GM18951 (cell line): ENCODE measurements around the gene MRPL39.

ENCODE experiments used
- POLR2A ChIP-seq: IDR thresholded peaks from 4 replicates; pipeline ENCODE4 v1.6.1; 2011; ENCODE audit warnings: mild to moderate bottlenecking; ENCODE audit not compliant: insufficient read length, insufficient read depth; ENCODE audit errors: extremely low read depth
- in situ Hi-C: fragments of 300-500 bp; cut with MboI; formaldehyde crosslinking; loops from one replicate; pipeline ENCODE4 v1.12.0; 2022; ENCODE audit warnings: low sequenced_read_pairs, mixed read lengths, inconsistent platforms; ENCODE audit not compliant: unreplicated experiment

The MRPL39 gene

GRCh38 chr21:25560891-25561290 lies 46.4 kb downstream of the MRPL39 start:
- no peak for TF ChIP-seq POLR2A
- in situ Hi-C loops: loop anchor here (5.0 to 10.0 kb wide), 2 partner anchors 56 to 134 kb away; no protein-coding TSS in a partner anchor

GRCh38 chr21:25560271-25560685 lies 47.0 kb downstream of the MRPL39 start:
- in situ Hi-C loops: loop anchor here (5.0 to 10.0 kb wide), 2 partner anchors 55 to 133 kb away; no protein-coding TSS in a partner anchor

GRCh38 chr21:25559746-25560145 lies 47.5 kb downstream of the MRPL39 start:
- in situ Hi-C loops: loop anchor here (5.0 to 10.0 kb wide), 2 partner anchors 55 to 132 kb away; no protein-coding TSS in a partner anchor
- TF ChIP-seq POLR2A: no peak

More at GRCh38 chr21:25560271-25560685, 47.0 kb downstream of the MRPL39 start:
- no peak for TF ChIP-seq POLR2A

DNA sequence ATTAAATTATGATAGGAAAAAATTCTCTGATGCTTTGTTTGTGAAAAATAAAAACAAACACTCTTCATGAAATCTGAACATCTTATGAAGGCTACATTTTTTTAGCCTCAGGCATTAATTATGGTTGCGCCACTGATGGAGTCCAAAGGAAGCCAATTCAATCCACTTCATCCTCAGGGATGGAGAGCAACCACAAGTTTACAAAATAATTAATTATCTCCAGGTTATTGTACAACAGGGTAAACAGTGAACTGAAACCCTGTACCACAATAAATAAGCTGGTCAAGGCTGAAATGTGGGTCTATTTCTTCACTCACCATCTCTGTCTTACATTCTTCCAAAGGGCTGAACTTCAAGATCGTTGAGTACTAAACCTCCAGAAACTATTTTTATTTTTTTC lies 49.2 kb downstream of the MRPL39 start:
- no peak for TF ChIP-seq POLR2A
- in situ Hi-C loops: no loop called here

DNA sequence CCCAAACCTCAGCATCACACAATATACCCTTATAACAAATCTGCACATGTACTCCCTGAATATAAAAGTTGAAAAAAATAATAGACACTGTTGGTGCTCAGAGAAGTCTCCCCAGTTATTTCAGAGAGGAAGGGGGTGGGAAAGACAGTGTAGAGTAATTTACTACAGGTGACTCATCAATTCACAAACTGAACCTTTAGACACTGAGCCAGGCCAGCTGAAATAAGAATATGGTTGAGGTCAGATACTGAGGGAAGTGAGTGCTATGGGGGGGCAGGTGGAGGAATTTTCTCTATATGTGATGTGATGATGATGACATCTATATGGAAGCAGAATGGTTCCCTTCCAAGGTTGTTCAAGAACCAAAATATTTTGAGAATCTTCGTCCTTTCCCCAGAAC lies 50.1 kb downstream of the MRPL39 start:
- no peak for TF ChIP-seq POLR2A
- in situ Hi-C loops: no loop called here

DNA sequence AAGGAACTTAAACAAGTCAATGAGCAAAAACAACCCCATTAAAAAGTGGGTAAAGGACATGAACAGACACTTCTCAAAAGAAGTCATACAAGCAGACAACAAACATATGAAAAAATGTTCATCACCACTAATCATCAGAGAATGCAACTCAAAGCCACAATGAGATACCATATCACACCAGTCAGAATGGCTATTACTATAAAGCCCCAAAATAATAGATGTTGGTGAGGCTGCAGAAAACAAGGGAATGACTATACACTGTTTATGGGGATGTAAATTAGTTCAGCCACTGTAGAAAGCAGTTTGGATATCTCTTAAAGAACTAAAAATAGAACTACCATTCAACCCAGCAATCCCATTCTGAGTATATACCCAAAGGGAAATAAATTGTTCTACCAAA lies 51.2 kb downstream of the MRPL39 start:
- no peak for TF ChIP-seq POLR2A
- in situ Hi-C loops: no loop called here

- TF ChIP-seq POLR2A: no peak
- in situ Hi-C loops: no loop called here
These were observed 51.8 kb downstream of the MRPL39 start for GRCh38 chr21:25555492-25555891.

GRCh38 chr21:25552856-25553255 lies 54.4 kb downstream of the MRPL39 start:
- TF ChIP-seq POLR2A: no peak
- in situ Hi-C loops: no loop called here

- in situ Hi-C loops: no loop called here
- no peak for TF ChIP-seq POLR2A
These were observed 55.7 kb downstream of the MRPL39 start for GRCh38 chr21:25551569-25551968.

DNA sequence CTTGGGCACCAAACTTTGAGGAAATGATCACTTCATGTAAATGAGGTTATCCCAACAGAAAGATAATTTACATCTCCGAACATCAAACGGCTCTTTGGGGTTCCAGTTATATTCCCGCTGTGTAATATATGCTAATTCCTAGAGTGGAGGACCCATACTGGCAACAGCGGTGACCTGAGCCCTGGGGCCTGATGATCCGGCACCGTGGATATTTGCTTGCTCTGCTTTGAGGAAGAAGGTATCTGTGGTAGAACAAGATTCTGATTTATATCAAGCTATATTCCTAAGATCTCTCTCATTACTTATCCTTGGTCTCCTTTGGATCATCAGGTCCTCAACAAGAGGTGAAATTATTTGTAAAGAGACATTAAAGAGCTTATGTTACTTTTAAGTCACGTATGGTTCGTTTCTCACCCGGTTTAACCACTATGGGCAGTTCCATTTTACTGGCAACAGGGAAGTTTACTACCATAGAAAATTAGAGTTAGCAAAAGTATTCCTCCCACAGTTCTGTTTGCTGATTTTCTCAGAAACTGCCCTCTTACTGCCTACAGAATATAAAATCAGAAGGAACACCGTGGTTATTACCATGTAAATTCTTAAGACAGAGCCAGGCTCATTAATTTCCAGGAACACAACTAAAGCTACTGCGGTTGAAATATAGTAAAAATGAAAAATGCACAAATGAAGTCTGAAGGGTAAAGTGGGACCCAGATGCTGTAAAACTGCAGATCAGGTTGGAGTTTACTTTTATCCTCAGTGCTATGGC lies 56.7 kb downstream of the MRPL39 start:
- TF ChIP-seq POLR2A: no peak
- in situ Hi-C loops: no loop called here

DNA sequence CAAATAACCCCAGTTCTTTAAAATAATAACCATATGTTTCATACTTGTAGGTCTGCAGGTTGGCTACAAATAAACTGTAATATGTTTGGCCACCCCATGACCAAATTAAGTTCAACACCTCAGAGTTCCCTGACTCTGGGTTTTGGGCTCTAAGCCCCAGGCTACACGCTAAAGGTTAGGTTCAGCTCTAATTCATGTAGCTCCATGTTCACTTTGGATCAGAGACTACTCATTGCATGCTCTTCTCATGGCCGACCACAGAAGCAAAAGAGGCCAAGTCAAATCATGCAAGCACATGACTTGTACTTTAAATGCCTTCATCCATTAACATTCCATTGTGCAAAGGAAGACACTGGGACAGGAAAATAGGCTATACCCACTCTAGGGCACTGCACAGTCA lies 66.2 kb downstream of the MRPL39 start:
- in situ Hi-C loops: no loop called here
- TF ChIP-seq POLR2A: no peak

- in situ Hi-C loops: no loop called here
- TF ChIP-seq POLR2A: no peak
These were observed 67.7 kb downstream of the MRPL39 start for GRCh38 chr21:25539606-25540005.

GRCh38 chr21:25537174-25537573 lies 70.1 kb downstream of the MRPL39 start:
- in situ Hi-C loops: no loop called here
- no peak for TF ChIP-seq POLR2A

- TF ChIP-seq POLR2A: no peak
These were observed 70.5 kb downstream of the MRPL39 start for GRCh38 chr21:25536752-25537151.

GRCh38 chr21:25535849-25536248 lies 71.4 kb downstream of the MRPL39 start:
- TF ChIP-seq POLR2A: no peak
- in situ Hi-C loops: no loop called here

More at GRCh38 chr21:25536752-25537151, 70.5 kb downstream of the MRPL39 start:
- in situ Hi-C loops: no loop called here
